Right hindlimb (tissue), 1 donor: Measurements from ENCODE around the gene CLRN3.

Experiments
- DNase-seq: peaks from one replicate; pipeline ENCODE4 v3.0.0-alpha.2; 2018

The CLRN3 gene

GRCh38 chr10:127872871-127873600 is 19.7 kb downstream of the CLRN3 start:
- no peak for DNase-seq

- peak; percentile 36 for DNase-seq
Observed at GRCh38 chr10:127872011-127872761, 20.6 kb downstream of the CLRN3 start.

DNA sequence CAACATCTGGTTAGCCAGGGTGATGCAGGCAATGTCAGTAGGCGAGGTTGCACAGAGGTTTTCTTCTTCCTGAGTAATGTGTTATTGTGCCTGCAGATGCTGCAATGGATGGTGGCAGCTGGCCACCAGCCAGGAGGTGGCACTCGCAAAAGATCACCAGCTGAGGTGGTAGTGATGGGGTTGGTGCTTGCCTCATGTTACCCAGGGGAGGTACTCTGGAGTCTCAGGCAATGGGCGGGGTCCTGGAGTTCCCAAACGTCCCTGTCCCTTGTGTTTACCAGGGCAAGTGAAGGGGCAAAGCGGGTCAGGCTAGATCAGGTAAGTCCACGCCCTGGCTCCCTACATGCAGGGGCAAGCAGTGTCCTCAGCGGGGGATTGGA is 21.1 kb downstream of the CLRN3 start:
- DNase-seq = no peak

GRCh38 chr10:127869329-127869728 is 23.4 kb downstream of the CLRN3 start:
- DNase-seq = no peak

DNA sequence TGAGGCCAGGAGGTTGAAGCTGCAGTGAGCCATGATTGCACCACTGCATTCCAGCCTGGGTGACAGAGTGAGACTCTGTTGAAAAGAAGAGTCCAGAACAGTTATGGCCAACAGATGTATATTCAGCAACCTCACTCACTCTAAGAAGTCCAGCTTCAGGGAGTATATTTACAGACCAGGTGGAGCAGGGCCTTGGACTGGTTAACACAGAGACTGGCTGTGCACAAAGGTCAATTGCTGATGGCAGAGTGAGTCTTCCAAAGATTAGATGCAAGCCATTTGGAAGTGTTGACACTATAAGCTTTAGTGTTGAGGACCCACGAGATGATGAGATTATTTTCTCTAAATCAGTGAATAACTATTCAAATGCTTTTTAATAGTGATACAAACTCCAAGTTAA is 24.9 kb downstream of the CLRN3 start:
- DNase-seq = peak; percentile 0

DNA sequence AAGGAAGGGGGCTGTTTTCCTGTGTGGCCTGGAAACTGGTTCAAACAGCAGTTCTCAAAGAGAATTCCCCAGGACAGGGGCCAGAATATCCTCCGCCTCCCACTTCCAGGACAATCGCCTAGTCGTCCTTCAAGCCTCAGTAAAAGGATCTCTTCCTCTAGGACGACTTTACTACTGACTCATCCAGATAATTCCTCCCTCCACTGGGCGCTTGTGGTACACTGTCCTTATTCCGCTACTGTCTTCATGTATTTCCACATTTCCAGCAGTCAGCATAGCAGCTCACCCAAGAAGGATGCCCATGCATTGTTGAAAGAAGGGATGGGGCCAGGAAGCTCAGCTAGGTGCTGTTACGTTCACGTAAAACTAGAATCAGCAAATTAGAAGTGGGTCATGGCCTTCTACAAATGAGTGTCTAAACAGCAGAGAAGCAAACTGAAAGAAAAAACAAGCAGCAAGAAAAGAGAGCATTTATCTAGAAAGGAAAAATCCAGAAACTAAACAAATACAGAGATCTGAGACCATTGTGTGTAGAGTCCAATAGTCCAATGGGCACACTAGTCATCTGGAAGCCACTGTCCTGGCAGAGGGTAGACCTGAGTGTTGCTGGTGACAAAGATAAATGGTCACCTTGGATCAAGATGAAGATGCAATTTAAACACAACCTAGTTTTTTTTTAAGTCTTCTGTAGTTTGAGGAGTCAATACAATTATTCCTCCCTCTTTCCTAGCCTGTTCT is 26.3 kb downstream of the CLRN3 start:
- DNase-seq = no peak

GRCh38 chr10:127863231-127863825 is 29.4 kb downstream of the CLRN3 start:
- DNase-seq = no peak

DNA sequence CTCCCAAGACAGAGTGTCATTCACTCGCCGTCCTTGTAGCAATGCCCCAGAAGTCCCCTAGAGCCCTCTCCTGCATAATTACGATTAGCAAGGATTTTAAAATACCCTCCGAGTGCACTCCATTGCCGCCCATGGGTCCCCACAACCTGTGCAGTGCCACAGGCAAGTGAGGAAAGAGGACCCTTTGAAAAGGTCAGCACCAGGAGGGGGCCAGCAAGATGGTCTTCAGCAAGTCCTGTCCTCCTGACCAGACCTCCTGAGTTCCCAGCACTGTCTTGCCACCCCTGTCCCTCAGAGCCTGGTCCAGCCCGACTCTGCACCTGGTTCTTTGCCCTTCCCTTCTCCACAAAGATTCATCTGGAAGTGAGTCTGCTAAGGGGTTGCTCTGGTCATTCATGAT is 32.1 kb downstream of the CLRN3 start:
- DNase-seq = no peak

DNA sequence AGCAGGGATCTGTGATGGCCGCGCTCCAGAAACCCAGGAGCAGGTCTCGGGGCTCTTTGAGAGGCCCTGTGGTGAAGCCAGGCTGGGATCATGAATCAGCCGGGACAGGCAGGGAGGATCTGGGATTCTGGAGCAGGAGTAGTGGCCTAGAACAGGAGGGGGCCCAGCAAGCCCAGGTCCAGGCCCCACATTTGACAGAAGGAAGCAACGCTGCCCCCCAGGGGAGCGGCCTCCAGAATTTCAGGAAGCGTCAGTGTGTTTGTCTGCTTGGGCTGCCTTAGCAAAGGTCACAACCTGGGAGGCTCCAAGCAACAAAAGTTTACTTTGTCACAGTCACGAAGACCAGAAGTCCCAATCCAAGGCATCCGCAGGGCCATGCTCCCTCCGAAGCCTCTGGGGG is 36.8 kb downstream of the CLRN3 start:
- DNase-seq = no peak

DNA sequence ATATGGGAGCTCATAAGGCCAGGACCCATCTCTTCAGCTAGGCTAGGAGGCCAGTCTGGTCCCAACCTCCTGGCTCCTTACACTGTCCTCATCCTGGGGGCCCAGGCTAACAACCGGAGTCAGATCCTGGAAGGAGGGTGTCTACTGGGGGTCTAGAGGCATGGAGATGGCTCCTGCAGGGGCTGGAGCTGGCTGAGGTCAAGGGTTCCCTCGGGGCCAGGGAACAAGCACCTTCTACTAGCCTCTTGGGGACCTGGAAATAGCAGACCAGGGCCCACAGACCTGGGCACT is 37.2 kb downstream of the CLRN3 start:
- DNase-seq = no peak

DNA sequence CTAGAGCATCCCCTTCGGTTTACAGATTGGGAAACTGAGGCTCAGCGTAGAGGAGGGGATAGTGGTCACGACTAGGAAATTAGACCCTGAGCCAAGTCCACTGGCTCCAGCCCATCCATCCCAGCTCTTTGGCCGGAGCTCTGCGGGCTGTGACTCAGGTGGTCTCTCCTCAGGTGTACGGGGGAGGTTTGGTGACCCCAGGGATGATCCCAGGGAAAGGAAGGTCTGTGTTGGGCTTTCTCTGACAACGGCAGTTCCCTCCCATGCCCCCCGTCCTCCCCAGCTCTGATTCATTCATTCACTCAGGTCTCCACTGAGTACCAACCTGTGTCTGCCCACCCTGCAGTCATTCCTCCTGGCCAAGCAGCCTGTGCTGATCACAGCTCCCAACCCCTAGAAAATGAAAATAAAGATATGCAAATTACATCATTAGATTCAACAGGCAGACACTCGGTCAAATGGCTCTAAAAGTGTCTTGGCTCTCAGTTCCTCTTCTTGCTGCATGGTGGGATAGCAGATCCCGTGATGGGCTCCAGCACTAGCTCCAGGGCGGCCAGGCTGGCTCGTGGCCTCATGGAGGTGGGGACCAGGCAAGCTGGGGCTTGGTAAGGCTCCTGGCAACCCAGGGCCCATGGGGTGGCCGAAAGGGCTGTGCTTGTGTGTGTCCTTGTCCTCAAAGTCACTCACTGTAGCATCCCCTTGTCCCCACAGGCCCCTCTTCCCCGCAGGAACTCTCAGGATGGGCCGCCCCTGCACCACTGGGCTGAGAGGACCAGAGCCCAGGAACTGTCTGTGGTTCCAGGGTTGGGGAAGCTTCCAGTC is 37.8 kb downstream of the CLRN3 start:
- DNase-seq = no peak

- peak; percentile 73 for DNase-seq
Observed at GRCh38 chr10:127853868-127854768, 38.6 kb downstream of the CLRN3 start.

GRCh38 chr10:127852456-127852855 is 40.3 kb downstream of the CLRN3 start:
- no peak for DNase-seq

GRCh38 chr10:127851661-127852194 is 41.0 kb downstream of the CLRN3 start:
- DNase-seq = no peak

DNA sequence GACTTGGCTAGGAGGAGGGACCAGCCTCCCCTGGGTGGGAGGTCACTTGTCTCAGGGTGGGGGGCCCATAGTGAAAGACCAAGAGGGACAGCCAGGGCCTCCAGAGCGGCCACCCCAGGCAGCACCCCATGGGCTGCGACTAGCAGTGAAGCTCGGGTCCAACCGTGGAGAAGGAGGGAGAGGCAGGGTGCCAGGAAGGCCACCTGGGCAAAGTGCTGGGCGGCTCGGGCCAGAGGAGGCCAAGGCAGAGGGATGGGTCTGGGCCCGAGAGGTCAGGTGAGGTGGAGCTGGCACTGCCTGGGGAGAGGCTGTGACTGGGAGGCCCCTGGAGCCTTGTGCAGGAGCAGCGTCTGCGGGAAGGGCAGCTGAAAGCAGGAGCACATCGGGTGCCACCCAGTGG is 41.8 kb downstream of the CLRN3 start:
- DNase-seq = no peak

DNA sequence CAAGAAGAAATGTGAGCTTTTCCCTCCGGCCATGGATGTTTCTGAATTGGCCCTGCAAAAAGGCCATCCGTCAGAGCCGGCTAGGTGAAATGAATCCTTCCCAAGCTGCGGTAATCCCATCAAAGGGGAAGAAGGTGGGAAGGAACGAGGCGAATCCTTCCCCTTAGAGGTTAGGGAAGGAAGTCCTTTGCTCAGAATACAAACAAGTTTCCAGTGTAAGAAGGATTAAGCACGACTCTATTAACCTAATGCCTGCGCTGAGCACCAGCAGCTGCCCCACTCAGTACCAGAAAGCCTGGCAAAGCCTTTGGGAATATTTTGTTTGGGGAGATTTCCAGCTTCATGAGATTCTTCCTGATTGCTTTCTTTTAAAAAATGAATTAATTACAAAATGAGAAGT is 42.8 kb downstream of the CLRN3 start:
- no peak for DNase-seq

- no peak for DNase-seq
Observed at GRCh38 chr10:127849224-127849623, 43.5 kb downstream of the CLRN3 start.

DNA sequence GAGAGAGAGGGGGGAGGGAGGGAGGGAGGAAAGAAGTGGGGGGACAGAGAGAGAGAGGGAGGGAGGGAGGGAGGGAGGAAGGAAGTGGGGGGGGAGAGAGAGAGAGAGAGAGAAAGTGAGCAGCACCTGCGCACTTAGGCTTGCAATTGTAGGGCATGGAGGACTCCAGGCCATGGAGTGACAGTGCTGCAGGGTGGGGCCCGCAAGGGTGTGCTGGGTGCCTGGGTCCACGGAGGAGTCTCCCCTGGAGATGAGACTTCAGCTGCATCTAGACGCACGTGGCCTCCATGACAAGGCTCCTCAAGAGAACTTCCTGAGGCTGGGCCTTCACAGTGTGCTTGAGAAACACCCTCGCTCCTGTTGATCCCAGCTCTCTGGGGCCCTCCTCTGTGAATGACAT is 44.5 kb downstream of the CLRN3 start:
- no peak for DNase-seq

DNA sequence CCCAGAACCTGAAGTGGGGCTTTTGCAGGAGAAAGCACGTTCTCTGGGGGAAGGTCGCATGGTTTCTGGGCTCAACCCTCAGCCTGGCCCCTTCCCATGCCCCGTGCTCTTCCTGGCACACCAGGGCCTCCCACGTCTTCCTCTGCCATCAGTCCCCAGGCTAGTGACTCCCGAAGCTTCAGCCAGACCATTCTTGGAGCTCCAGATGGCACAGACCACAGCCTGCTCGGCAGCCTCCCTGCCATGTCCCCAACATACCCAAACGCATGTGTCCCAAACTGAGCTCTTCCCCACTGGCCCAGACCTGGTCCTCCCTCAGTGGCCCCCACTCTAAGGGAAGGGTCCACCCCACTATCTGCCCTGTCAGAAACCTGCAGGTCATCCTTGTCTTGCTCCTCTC is 47.0 kb downstream of the CLRN3 start:
- DNase-seq = no peak

- no peak for DNase-seq
Observed at GRCh38 chr10:127840884-127841283, 51.9 kb downstream of the CLRN3 start.

DNA sequence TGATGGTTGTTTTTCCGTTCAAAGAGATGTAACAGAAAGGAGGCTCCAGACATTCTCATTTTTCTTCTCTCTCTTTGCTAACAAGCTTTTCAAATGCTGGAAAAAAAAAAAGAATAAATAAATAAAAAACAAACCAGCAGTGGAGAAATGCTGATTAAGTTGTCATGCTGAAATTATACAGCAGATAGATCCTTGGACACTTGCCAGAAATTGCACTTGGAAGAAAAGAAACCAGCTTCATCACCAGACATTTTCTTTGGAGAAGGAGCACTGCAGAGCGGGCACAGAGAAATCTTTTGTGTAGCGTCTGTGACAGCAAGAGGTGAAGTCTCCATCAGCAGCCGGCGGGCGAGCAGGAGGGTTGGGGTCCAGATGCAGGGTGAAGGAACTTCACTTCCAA is 55.8 kb downstream of the CLRN3 start:
- DNase-seq = no peak
